HL-60 (cell line): ENCODE results near the gene SCYGR3.

Experiments used
- DNase-seq, 2 experiments: peaks; one replicate each; pipeline ENCODE4 v3.0.0-alpha.2; 2010 to 2020; ENCODE audit warnings: low read depth in 1 of 2, low spot score in 1 of 2
- H3K27ac ChIP-seq: fragments of 250-450 bp; sonication (Bioruptor Pico); replicated peaks from 2 replicates; pipeline ENCODE4 v1.5.1; 2020; ENCODE audit warnings: mild to moderate bottlenecking, moderate library complexity
- H3K27me3 ChIP-seq: fragments of 250-450 bp; sonication (Bioruptor Pico); 2 replicates; pipeline ENCODE4 v1.5.1; 2021; ENCODE audit warnings: mild to moderate bottlenecking, moderate library complexity; ENCODE audit not compliant: insufficient read depth, poor library complexity, severe bottlenecking
- H3K4me3 ChIP-seq: replicated peaks from 2 replicates; pipeline ENCODE4 v1.5.1; 2011; ENCODE audit warnings: mild to moderate bottlenecking, control low read depth, low read length; ENCODE audit not compliant: insufficient read depth
- CTCF ChIP-seq: IDR thresholded peaks from one replicate; pipeline ENCODE4 v1.5.1; 2011; ENCODE audit warnings: low read length, control low read depth, inconsistent platforms; ENCODE audit not compliant: insufficient read depth
- GABPA ChIP-seq: IDR thresholded peaks from 2 replicates; pipeline ENCODE4 v1.6.1; 2012; ENCODE audit warnings: low read depth
- POLR2AphosphoS5 ChIP-seq: IDR thresholded peaks from 2 replicates; pipeline ENCODE4 v1.6.1; 2012; ENCODE audit warnings: low read depth
- REST ChIP-seq: IDR thresholded peaks from 2 replicates; pipeline ENCODE4 v1.6.1; 2012; ENCODE audit warnings: low read depth; ENCODE audit not compliant: insufficient replicate concordance
- SPI1 ChIP-seq: IDR thresholded peaks from 2 replicates; pipeline ENCODE4 v1.6.1; 2012; ENCODE audit warnings: low read depth, mild to moderate bottlenecking, borderline replicate concordance

SCYGR3 gene

DNA sequence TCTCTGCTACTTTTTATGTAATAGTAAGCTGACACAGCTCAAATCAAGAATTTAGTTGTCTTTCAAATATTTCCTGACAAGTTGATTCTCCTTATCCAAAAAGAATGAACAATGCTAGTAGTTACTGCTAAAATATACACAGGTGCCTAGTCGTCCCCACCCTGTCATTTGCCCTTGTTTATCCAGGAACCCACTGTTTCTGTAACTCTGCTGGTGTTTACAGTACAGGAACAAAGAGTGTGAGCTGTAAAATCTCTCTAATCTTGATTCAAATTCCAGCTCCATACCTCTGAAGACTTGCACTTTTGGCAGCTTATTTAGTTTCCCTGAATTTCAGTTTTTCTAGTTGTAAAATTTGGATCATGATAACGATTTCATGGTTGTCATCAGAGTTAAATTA is 37.1 kb downstream of the SCYGR3 start:
- Histone ChIP-seq H3K27me3 (no peaks in the 10 kb centered on the region), H3K27ac (no peak overlapping the region), H3K4me3 (no peak overlapping the region)
- DNase-seq = no peak
- no peak for TF ChIP-seq REST
- no peak for TF ChIP-seq SPI1
- no peak for TF ChIP-seq CTCF
- no peak for TF ChIP-seq POLR2AphosphoS5
- no peak for TF ChIP-seq GABPA

DNA sequence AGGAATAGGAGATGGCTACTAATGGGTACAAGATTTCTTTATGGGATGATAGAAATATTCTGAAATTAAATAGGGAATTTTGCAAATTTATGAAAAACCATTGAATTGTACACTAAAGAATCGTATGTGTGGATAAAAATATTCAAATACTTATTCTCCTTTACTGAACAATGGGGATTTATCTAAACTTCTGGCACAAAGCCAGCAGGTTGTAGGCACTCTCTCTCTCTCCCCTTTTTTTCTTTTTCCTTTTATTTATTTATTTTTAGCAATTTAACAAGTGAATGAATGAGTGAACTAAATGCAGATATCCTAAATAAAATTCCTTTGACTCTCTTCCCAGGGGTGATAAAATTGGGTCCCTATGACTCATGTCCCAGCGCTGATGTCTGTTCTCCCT is 37.8 kb downstream of the SCYGR3 start:
- DNase-seq = no peak
- H3K27me3 ChIP-seq = no peaks in the 10 kb centered on the region
- no peak overlapping the region for H3K4me3 ChIP-seq
- H3K27ac ChIP-seq = no peak overlapping the region
- TF ChIP-seq GABPA (no peak), REST (no peak), SPI1 (no peak), POLR2AphosphoS5 (no peak), CTCF (no peak)

GRCh38 chr2:227576110-227576509 is 38.5 kb downstream of the SCYGR3 start:
- Histone ChIP-seq H3K27me3 (no peaks in the 10 kb centered on the region), H3K4me3 (no peak overlapping the region), H3K27ac (no peak overlapping the region)
- no peak for DNase-seq
- no peak for TF ChIP-seq POLR2AphosphoS5
- TF ChIP-seq REST = no peak
- TF ChIP-seq SPI1 = no peak
- TF ChIP-seq CTCF = no peak
- no peak for TF ChIP-seq GABPA
